ENCODE data around the gene LCN10.

LCN10 gene

DNA sequence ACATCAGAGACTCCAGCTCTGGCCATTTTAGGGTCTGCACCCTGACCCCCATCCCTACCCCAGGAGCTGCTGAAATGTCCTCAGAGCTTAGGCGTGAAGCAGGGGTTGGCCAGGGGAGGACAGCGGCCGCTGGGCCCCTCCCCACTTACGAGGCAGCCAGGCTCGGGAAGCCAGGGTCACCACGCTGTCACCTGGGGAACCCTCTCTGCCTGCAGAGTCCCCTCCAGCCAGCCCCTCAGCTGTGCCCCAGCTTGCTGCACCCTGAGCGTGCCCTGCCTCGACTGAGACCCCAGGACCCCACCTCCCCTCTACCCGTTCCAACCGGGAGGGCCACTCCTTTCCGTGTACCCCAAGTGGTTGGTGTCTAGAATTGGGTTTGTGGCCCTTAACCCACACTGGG lies 2.7 kb downstream of the LCN10 start:
- no peak for DNase-seq (ENCODE audit: insufficient read length, low spot score)
- TF ChIP-seq, protein P1, sequence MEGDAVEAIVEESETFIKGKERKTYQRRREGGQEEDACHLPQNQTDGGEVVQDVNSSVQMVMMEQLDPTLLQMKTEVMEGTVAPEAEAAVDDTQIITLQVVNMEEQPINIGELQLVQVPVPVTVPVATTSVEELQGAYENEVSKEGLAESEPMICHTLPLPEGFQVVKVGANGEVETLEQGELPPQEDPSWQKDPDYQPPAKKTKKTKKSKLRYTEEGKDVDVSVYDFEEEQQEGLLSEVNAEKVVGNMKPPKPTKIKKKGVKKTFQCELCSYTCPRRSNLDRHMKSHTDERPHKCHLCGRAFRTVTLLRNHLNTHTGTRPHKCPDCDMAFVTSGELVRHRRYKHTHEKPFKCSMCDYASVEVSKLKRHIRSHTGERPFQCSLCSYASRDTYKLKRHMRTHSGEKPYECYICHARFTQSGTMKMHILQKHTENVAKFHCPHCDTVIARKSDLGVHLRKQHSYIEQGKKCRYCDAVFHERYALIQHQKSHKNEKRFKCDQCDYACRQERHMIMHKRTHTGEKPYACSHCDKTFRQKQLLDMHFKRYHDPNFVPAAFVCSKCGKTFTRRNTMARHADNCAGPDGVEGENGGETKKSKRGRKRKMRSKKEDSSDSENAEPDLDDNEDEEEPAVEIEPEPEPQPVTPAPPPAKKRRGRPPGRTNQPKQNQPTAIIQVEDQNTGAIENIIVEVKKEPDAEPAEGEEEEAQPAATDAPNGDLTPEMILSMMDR (IDR thresholded peaks at IDR 0.05; ENCODE audit: insufficient read depth, missing control alignments), result no peak
- no peak for FAIRE-seq

GRCh38 chr9:136739509-136739908 lies 3.2 kb downstream of the LCN10 start:
- TF ChIP-seq, protein P1 (IDR thresholded peaks at IDR 0.05; ENCODE audit: insufficient read depth, missing control alignments), result no peak
- FAIRE-seq (no peak), DNase-seq (ENCODE audit: insufficient read length, low spot score) (no peak)

GRCh38 chr9:136738960-136739359 lies 3.8 kb downstream of the LCN10 start:
- no peak for FAIRE-seq
- DNase-seq (ENCODE audit: insufficient read length, low spot score), result no peak
- TF ChIP-seq, protein P1 (IDR thresholded peaks at IDR 0.05; ENCODE audit: insufficient read depth, missing control alignments), result no peak

GRCh38 chr9:136735812-136736480 lies 6.8 kb downstream of the LCN10 start:
- no peak for DNase-seq (ENCODE audit: insufficient read length, low spot score)
- no peak for FAIRE-seq
- TF ChIP-seq, protein P1 (IDR thresholded peaks at IDR 0.05; ENCODE audit: insufficient read depth, missing control alignments), result no peak

- no peak for DNase-seq (ENCODE audit: insufficient read length, low spot score)
- TF ChIP-seq, protein P1 (IDR thresholded peaks at IDR 0.05; ENCODE audit: insufficient read depth, missing control alignments), result no peak
- FAIRE-seq, result no peak
These were observed 7.8 kb downstream of the LCN10 start for GRCh38 chr9:136734837-136735496.

DNA sequence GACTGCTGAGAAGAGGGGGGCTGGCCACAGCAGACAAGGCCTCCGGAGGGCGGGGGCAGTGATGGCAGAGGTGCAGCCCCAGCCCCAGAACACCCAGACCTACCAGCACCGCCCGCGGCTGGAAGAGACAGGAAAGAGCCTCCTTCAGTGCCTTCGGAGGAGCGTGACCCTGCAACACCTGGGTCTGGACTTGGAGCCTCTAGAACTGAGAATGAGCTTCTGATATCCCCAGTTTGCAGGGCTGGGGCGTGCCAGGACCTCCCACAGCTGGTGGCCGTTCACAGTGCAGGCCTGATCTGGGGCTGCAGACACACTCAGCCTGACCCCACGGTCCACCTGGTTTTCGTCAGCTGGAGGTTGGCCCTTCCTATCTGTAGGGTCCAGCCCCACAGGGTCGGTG lies 9.1 kb downstream of the LCN10 start:
- TF ChIP-seq, protein P1 (IDR thresholded peaks at IDR 0.05; ENCODE audit: insufficient read depth, missing control alignments), result no peak
- no peak for FAIRE-seq
- no peak for DNase-seq (ENCODE audit: insufficient read length, low spot score)

All from D721Med (cell line).